ENCODE data around the gene PPP1R14C.

- no peak for TF ChIP-seq CTCF (IDR thresholded peaks at IDR 0.05)
- no peak for TF ChIP-seq POLR2A (IDR thresholded peaks at IDR 0.05)
These were observed 118.1 kb downstream of the PPP1R14C start for GRCh38 chr6:150260931-150261330.

Measured in uterus (tissue), 2 donors.